OCI-LY3 (cell line): ENCODE measurements around the gene SLIT1.

Experiments used
- CTCF ChIP-seq: fragments of 200-600, 300-600 bp; sonication (generic); IDR thresholded peaks from 2 replicates; pipeline ENCODE4 v1.5.1; 2014; ENCODE audit warnings: antibody characterized with exemption, low read length, low read depth
- EZH2phosphoT487 ChIP-seq: fragments of 200-600 bp; shearing (Covaris generic); IDR thresholded peaks from 2 replicates; pipeline ENCODE4 v1.6.1; 2018; ENCODE audit warnings: antibody characterized with exemption, mixed run types, low read depth

- no peak for TF ChIP-seq CTCF
- no peak for TF ChIP-seq EZH2phosphoT487
Observed at GRCh38 chr10:97121041-97121440, 64.7 kb downstream of the SLIT1 start.
